H1 (cell line): ENCODE data around the gene CTLA4. TPM values are rescaled to one million over a fixed set of nuclear protein-coding genes. Genes with fewer than 3 reads are reported as not detected.

Experiments
- CTCF ChIA-PET: fragments of 300-600 bp; sonication (Branson Sonifier 250); formaldehyde crosslinking; loops from one replicate; lab custom pipeline; 2021; ENCODE audit not compliant: partially characterized antibody; lab: Charles Lee
- POLR2A ChIA-PET: fragments of 300-600 bp; sonication (Branson Sonifier 250); formaldehyde crosslinking; loops from one replicate; lab custom pipeline; 2021; ENCODE audit warnings: inconsistent platforms; ENCODE audit not compliant: partially characterized antibody; lab: Charles Lee
- DNase-seq, 2 experiments: peaks; one replicate each; pipeline versions ENCODE4 v3.0.0 to v3.0.0-alpha.2; 2010 to 2022; ENCODE audit warnings: low spot score in 2 of 2, low read depth in 1 of 2, mixed read lengths in 1 of 2
- FAIRE-seq: peaks from 2 replicates; lab custom pipeline; 2011; peaks lifted over from hg19 to GRCh38; lab: Jason Lieb, UNC
- H2AFZ ChIP-seq: 2 replicates; pipeline ENCODE4 v1.8.1; 2012; ENCODE audit warnings: low read length, inconsistent platforms
- H2AK5ac ChIP-seq: 2 replicates; pipeline ENCODE4 v1.6.1; 2013; ENCODE audit warnings: low read depth, low read length
- H2BK120ac ChIP-seq: replicated peaks from 2 replicates; pipeline ENCODE3; 2013; ENCODE audit warnings: low read depth, low read length, inconsistent platforms
- H2BK12ac ChIP-seq: 2 replicates; pipeline ENCODE4 v1.6.1; 2013; ENCODE audit warnings: low read depth, low read length
- H2BK15ac ChIP-seq: 2 replicates; pipeline ENCODE4 v1.6.1; 2013; ENCODE audit warnings: low read length
- H2BK20ac ChIP-seq: 2 replicates; pipeline ENCODE4 v1.6.1; 2013; ENCODE audit warnings: low read length
- H2BK5ac ChIP-seq: 2 replicates; pipeline ENCODE4 v1.6.1; 2013; ENCODE audit warnings: low read depth, low read length
- H3K14ac ChIP-seq: 2 replicates; pipeline ENCODE4 v1.6.1; 2013; ENCODE audit warnings: inconsistent platforms; ENCODE audit not compliant: insufficient read length
- H3K18ac ChIP-seq: 2 replicates; pipeline ENCODE4 v1.6.1; 2013; ENCODE audit warnings: low read length; ENCODE audit errors: extremely low read depth
- H3K23ac ChIP-seq: 2 replicates; pipeline ENCODE4 v1.6.1; 2013; ENCODE audit warnings: inconsistent platforms; ENCODE audit not compliant: insufficient read length
- H3K23me2 ChIP-seq: 2 replicates; pipeline ENCODE4 v1.6.1; 2013; ENCODE audit warnings: low read depth, low read length
- H3K27ac ChIP-seq: 2 replicates; pipeline ENCODE4 v1.6.1; 2011; ENCODE audit warnings: low read depth, low read length, inconsistent platforms
- H3K27me3 ChIP-seq, 4 experiments: replicated peaks in 1 of 4; 1 replicate in 1 of 4; 2 replicates in 3 of 4; pipeline versions ENCODE4 v1.6.1 to v1.8.1; 2011 to 2013; ENCODE audit warnings: low read length in 3 of 4, mild to moderate bottlenecking in 3 of 4, inconsistent platforms in 2 of 4, mixed read lengths in 2 of 4, moderate library complexity in 1 of 4; ENCODE audit not compliant: control insufficient read depth in 3 of 4, insufficient read depth in 3 of 4; ENCODE audit errors: extremely low read depth in 1 of 4
- H3K36me3 ChIP-seq, 4 experiments: 2 replicates each; pipeline versions ENCODE4 v1.6.1 to v1.8.1; 2011 to 2013; ENCODE audit warnings: mild to moderate bottlenecking in 4 of 4, low read length in 3 of 4, moderate library complexity in 2 of 4, control low read depth in 1 of 4, inconsistent platforms in 1 of 4; ENCODE audit not compliant: insufficient read depth in 4 of 4, control insufficient read depth in 2 of 4
- H3K4ac ChIP-seq: replicated peaks from 2 replicates; pipeline ENCODE3; 2013; ENCODE audit warnings: low read length, low read depth, mixed read lengths, inconsistent platforms; ENCODE audit not compliant: insufficient read length
- H3K4me1 ChIP-seq, 4 experiments: replicated peaks in 1 of 4; 1 replicate in 1 of 4; 2 replicates in 3 of 4; pipeline versions ENCODE4 v1.6.1 to v1.8.1; 2011 to 2013; ENCODE audit warnings: low read length in 3 of 4, inconsistent platforms in 2 of 4, mixed read lengths in 1 of 4; ENCODE audit not compliant: insufficient read depth in 4 of 4, control insufficient read depth in 3 of 4
- H3K4me2 ChIP-seq, 2 experiments: 2 replicates each; pipeline versions ENCODE4 v1.6.1 to v1.8.1; 2011 to 2013; ENCODE audit warnings: low read depth in 2 of 2, low read length in 2 of 2, control low read depth in 1 of 2, inconsistent platforms in 1 of 2, mild to moderate bottlenecking in 1 of 2; ENCODE audit not compliant: insufficient read depth in 1 of 2
- H3K4me3 ChIP-seq, 4 experiments: fragments of 200-600, 300-600 bp in 1 of 4; sonication (generic), shearing (Covaris generic), sonication (Bioruptor Twin) in 1 of 4; 2 replicates each; pipeline versions ENCODE4 v1.5.1 to v1.8.1; 2011 to 2016; ENCODE audit warnings: low read length in 4 of 4, low read depth in 3 of 4, control low read depth in 2 of 4, inconsistent platforms in 2 of 4, mild to moderate bottlenecking in 2 of 4, mixed read lengths in 1 of 4, moderate library complexity in 1 of 4; ENCODE audit not compliant: insufficient read depth in 2 of 4; ENCODE audit errors: extremely low read depth in 1 of 4
- H3K56ac ChIP-seq: replicated peaks from 2 replicates; pipeline ENCODE3; 2013; ENCODE audit warnings: low read depth, mild to moderate bottlenecking, mixed read lengths, low read length, inconsistent platforms; ENCODE audit not compliant: insufficient read length
- H3K79me1 ChIP-seq: 2 replicates; pipeline ENCODE4 v1.6.1; 2013; ENCODE audit warnings: low read depth, low read length, control low read depth
- H3K79me2 ChIP-seq, 2 experiments: 2 replicates each; pipeline versions ENCODE4 v1.6.1 to v1.8.1; 2012 to 2013; ENCODE audit warnings: low read length in 2 of 2, mild to moderate bottlenecking in 2 of 2, inconsistent platforms in 1 of 2; ENCODE audit not compliant: insufficient read depth in 2 of 2, control insufficient read depth in 1 of 2
- H3K9ac ChIP-seq, 4 experiments: replicated peaks in 1 of 4; 1 replicate in 1 of 4; 2 replicates in 3 of 4; pipeline versions ENCODE4 v1.6.1 to v1.8.1; 2011 to 2013; ENCODE audit warnings: low read depth in 3 of 4, low read length in 3 of 4, control low read depth in 2 of 4, mild to moderate bottlenecking in 2 of 4, moderate library complexity in 2 of 4, inconsistent platforms in 1 of 4; ENCODE audit errors: extremely low read depth in 1 of 4
- H3K9me3 ChIP-seq, 2 experiments: 2 replicates each; pipeline versions ENCODE4 v1.6.1 to v1.8.1; 2012 to 2013; ENCODE audit warnings: mild to moderate bottlenecking in 2 of 2, moderate library complexity in 2 of 2, control low read depth in 1 of 2, inconsistent platforms in 1 of 2, low read depth in 1 of 2, low read length in 1 of 2, mixed read lengths in 1 of 2; ENCODE audit not compliant: insufficient read depth in 2 of 2
- H4K20me1 ChIP-seq, 2 experiments: replicated peaks in 1 of 2; 2 replicates each; pipeline versions ENCODE3 to v1.8.1; 2011 to 2013; ENCODE audit warnings: inconsistent platforms in 2 of 2, low read length in 2 of 2, mild to moderate bottlenecking in 1 of 2; ENCODE audit not compliant: insufficient read depth in 2 of 2, control insufficient read depth in 1 of 2
- H4K5ac ChIP-seq: 2 replicates; pipeline ENCODE4 v1.6.1; 2013; ENCODE audit warnings: low read length, low read depth, mixed read lengths, inconsistent platforms; ENCODE audit not compliant: insufficient read length
- H4K8ac ChIP-seq: 2 replicates; pipeline ENCODE4 v1.8.0; 2013; ENCODE audit warnings: mild to moderate bottlenecking, moderate library complexity, low read length, inconsistent platforms; ENCODE audit not compliant: insufficient read depth; ENCODE audit errors: extremely low read depth
- H4K91ac ChIP-seq: replicated peaks from 2 replicates; pipeline ENCODE3; 2013; ENCODE audit warnings: low read length, mixed read lengths, inconsistent platforms; ENCODE audit not compliant: insufficient read length
- CBX8 ChIP-seq: fragments of 300-800, 300-1000 bp; sonication (generic); IDR thresholded peaks from 2 replicates; pipeline ENCODE4 v1.7.1; 2016; ENCODE audit warnings: low read depth, low read length, borderline replicate concordance
- CEBPB ChIP-seq: IDR thresholded peaks from 2 replicates; pipeline ENCODE4 v1.6.1; 2012; ENCODE audit warnings: low read depth, low read length
- CTBP2 ChIP-seq: IDR thresholded peaks from 2 replicates; pipeline ENCODE4 v1.7.0; 2011; ENCODE audit warnings: borderline replicate concordance, mild to moderate bottlenecking, moderate library complexity, mixed read lengths, low read length; ENCODE audit not compliant: insufficient read depth, insufficient read length
- SAP30 ChIP-seq: fragments of 300-600 bp; sonication (generic); IDR thresholded peaks from 2 replicates; pipeline ENCODE4 v1.7.1; 2012; ENCODE audit warnings: low read length, moderate library complexity, mild to moderate bottlenecking, inconsistent platforms; ENCODE audit not compliant: insufficient read depth, insufficient replicate concordance
- WGBS, 2 experiments: shearing (Covaris generic) in 1 of 2; methylation state at CpG; one replicate each; pipeline versions ENCODE4 v1.1.6 to v1.1.7; 2013 to 2015; ENCODE audit warnings: low lambda C conversion rate in 2 of 2, mixed read lengths in 2 of 2, inconsistent platforms in 1 of 2, low coverage in 1 of 2, missing lambda C conversion rate in 1 of 2; ENCODE audit not compliant: insufficient replicate concordance in 2 of 2, insufficient coverage in 1 of 2, insufficient read length in 1 of 2; ENCODE audit errors: extremely low coverage in 1 of 2, missing lambda C conversion rate in 1 of 2; 5-methylcytosine and 5-hydroxymethylcytosine counted together
- polyA plus RNA-seq, 7 experiments: library from polyadenylated mRNA; depleted of rRNA in 3 of 7; stranded (reverse) in 5 of 7; unstranded in 2 of 7; fragments of >200 nt in 5 of 7; fragments of 200-250 nt in 2 of 7; gene quantifications; 1 replicate in 5 of 7; 2 replicates in 1 of 7; 4 replicates in 1 of 7; pipeline versions ENCODE4 v1.2.1 to v1.2.3, GENCODE V29; 2011 to 2013; ENCODE audit warnings: missing spikeins in 2 of 7, mixed read lengths in 2 of 7
- total RNA-seq: library from RNA; stranded (reverse); fragmentation: NEBNext Ultra II Directional; extraction: Animal tissue kit (Norgen Biotek cat#: 25700); gene quantifications from 2 replicates; pipeline ENCODE4 v1.2.1, GENCODE V29; 2021

Gene CTLA4
- total and polyA plus RNA-seq, 2 of the 8 experiments (the other 6 are each of a cell fraction or from before 2014, with no cell fraction given) = not detected

DNA sequence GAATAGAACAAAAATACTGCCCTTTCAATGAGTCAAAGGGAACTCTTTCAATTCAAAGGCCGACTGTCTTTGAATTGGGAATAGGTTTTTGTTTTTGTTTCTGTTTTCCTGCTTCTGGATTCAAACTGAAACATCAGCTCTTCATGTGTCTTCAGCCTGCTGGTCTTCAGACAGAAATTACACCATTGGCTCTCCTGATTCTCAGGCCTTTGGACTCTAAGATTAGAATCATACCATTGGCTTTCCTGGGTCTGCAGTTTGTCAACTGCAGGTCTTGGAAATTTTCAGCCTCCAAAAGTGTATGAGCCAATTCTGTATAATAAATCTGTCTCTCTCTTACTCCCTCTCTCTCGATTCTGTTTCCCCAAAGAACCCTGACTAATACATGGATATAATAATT lies 31.1 kb downstream of the CTLA4 start:
- Histone ChIP-seq H4K5ac (no peak overlapping the region), H3K4ac (no peak overlapping the region), H3K23ac (no peak overlapping the region), H3K27ac (no peak overlapping the region), H2BK15ac (no peak overlapping the region), H3K4me1 (no peaks in the 10 kb centered on the region), H3K36me3 (no peaks in the 10 kb centered on the region), H2BK5ac (no peak overlapping the region), H3K79me1 (no peaks in the 10 kb centered on the region), H3K23me2 (no peaks in the 10 kb centered on the region; the same call in 1 of the 2 replicates), H3K4me2 (no peak overlapping the region), H3K9me3 (peaks cover 5 to 11% of the 10 kb centered on the region in 2 experiments; a peak in 2 of 4 replicates), H2BK120ac (no peak overlapping the region), H4K8ac (no peak overlapping the region), H2BK20ac (no peak overlapping the region), H3K56ac (no peak overlapping the region), H3K27me3 (no peaks in the 10 kb centered on the region), H3K14ac (no peak overlapping the region), H3K4me3 (no peak overlapping the region), H2AK5ac (no peak overlapping the region), H3K9ac (no peak overlapping the region), H4K91ac (no peak overlapping the region), H2BK12ac (no peak overlapping the region), H3K18ac (no peak overlapping the region), H3K79me2 (no peaks in the 10 kb centered on the region), H2AFZ (no peak overlapping the region), H4K20me1 (no peaks in the 10 kb centered on the region)
- DNase-seq = no peak
- 90% methylated on average over 2 of the region's 2 CpGs; no CpG with 5 or more reads in 1 of the 2 experiments for WGBS, 2 experiments
- CTCF ChIA-PET = interaction anchor here (1.1 to 1.7 kb wide), 3 partner anchors 11 to 83 kb away, joined by 3 to 5 read pairs (median 3); no protein-coding TSS in a partner anchor
- POLR2A ChIA-PET = no interaction called here
- no peak for FAIRE-seq
- no peak for TF ChIP-seq SAP30
- TF ChIP-seq CTBP2 = no peak
- no peak for TF ChIP-seq CBX8
- no peak for TF ChIP-seq CEBPB
